DMS114 treated with DMSO at 0.1 percent for 48 hours (cell line): Measurements from ENCODE around the gene CERS5.
A peak's percentile ranks its signal among the peaks of the same experiment; 100 is the strongest.
"Not testable (repeated sequence)": the region's sequence is repeated elsewhere in the genome, so short reads cannot be mapped to it uniquely, and the experiment has no call there.

Source experiments
- DNase-seq: peaks from one replicate; lab custom pipeline; 2025; ENCODE audit not compliant: unreplicated experiment; lab: John Stamatoyannopoulos, UW

Gene CERS5

GRCh38 chr12:50103767-50104321 lies 63.3 kb downstream of the CERS5 start, which contains the start of gene GPD1:
Gene GPD1, plus strand, starts transcription at chr12:50104008. Its CDS starts 43 bp downstream, at chr12:50104051.
- DNase-seq: no peak

- no peak for DNase-seq
Observed at GRCh38 chr12:50103351-50103750, 63.8 kb downstream of the CERS5 start.

GRCh38 chr12:50102646-50103309 lies 64.4 kb downstream of the CERS5 start:
- DNase-seq: no peak

- no peak for DNase-seq
Observed at GRCh38 chr12:50102131-50102531, 65.0 kb downstream of the CERS5 start.

DNA sequence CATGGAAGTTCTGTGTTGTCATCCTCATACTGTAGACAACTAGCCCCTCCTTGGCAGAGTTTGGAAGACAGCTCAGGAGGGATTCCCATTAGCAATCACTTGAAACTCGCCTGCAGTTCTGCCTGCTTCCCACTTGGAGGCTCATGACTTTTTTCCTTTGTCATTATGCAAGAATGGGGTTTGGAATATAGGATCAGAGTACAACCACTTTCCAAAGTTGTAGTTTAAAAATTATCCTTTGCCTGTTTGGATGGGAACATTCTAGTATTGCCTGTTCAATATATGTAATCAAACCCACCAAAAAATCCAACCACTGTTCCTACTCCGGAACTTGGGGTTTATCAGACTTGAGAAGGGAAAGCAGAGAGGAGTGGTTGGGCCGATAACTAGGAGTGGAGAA lies 65.5 kb downstream of the CERS5 start:
- peak; percentile 67 for DNase-seq

DNA sequence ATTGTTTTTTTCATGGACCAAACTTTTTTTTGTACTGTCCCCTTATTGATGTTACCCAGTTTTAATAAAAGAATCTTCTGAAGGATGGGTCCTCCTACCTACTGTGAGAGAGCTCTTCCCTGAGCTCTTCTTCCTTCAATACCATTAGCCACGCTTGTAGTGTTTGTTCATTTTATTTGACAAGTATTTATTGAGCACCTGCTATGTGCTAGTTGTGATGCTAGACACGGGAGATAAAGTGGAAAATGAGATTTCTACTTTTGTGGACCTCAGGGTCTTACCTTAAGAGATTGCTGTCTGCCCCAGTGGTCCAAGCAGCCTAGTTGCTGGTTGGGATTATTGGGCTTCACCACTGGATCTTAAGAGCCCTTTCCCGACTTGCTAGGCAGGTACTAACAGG lies 66.6 kb downstream of the CERS5 start:
- DNase-seq: no peak

GRCh38 chr12:50099302-50100008 lies 67.7 kb downstream of the CERS5 start:
- no peak for DNase-seq

GRCh38 chr12:50097952-50098351 lies 69.2 kb downstream of the CERS5 start:
- no peak for DNase-seq

- DNase-seq: no peak
Observed at GRCh38 chr12:50090391-50090790, 76.8 kb downstream of the CERS5 start.

DNA sequence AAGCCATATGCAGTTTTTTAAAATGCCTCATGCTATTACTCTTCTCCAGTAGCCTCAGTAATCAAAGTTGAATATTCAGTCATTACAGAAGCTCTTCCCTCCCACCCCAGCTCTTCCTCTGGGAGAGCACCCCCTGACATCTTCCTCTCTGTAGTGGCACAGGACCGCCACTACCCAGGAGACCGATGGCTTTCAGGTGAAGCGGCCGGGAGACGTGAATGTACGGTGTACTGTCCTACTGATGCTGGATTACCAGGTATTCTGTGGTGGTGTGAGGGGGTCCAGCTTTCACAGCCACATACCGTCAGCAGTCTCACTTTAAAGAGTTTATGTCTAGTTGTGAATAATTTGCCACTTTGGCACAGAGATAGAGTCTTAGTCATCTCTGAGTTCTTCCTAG lies 77.4 kb downstream of the CERS5 start:
- no peak for DNase-seq

GRCh38 chr12:50088577-50089335 lies 78.4 kb downstream of the CERS5 start:
- DNase-seq: peak; percentile 33

DNA sequence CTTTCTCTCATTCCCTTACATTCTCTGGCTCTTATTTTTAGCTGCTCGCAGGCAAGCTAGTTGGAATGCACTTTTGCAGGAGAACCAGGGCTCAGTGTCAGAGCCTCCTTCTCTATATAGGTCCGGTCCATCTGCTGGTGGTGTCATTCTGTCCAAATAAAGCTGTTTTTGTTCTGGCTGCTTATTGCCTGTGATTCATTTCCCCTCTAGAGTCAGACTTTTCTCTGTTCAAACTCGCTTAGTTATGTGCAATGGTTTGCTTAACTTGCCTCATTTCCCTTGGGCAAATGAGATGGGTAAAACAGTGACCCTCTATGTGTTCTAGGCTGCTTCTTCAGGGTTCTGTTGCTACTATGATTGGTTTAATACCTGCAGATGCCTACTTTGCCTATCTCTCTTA lies 79.2 kb downstream of the CERS5 start:
- DNase-seq: no peak

DNA sequence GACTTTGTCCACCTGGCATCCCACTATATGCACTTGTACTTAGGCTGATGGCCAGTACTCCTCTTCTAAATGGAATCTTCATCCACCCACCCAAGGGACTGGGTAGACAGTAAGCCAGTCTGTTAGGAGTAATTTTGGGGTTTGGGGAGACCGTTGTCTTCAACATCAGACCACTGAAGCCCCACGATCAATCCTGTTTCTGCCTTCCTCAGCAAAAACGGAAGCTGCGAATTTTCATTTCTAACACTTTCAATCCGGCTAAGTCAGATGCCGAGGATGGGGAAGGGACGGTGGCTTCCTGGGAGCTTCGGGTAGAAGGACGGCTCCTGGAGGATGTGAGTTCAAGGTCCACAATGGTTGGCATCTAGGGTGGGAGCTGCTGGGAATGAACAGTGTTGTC lies 80.0 kb downstream of the CERS5 start:
- DNase-seq: no peak

GRCh38 chr12:50086148-50086547 lies 81.0 kb downstream of the CERS5 start:
- DNase-seq: no peak

- DNase-seq: no peak
Observed at GRCh38 chr12:50085615-50086072, 81.5 kb downstream of the CERS5 start.

GRCh38 chr12:50084775-50085614 lies 82.2 kb downstream of the CERS5 start, which contains the start of gene SMARCD1:
Gene SMARCD1, plus strand, starts transcription at chr12:50085342. Its CDS starts 28 bp downstream, at chr12:50085370.
- peak; percentile 91 for DNase-seq

DNA sequence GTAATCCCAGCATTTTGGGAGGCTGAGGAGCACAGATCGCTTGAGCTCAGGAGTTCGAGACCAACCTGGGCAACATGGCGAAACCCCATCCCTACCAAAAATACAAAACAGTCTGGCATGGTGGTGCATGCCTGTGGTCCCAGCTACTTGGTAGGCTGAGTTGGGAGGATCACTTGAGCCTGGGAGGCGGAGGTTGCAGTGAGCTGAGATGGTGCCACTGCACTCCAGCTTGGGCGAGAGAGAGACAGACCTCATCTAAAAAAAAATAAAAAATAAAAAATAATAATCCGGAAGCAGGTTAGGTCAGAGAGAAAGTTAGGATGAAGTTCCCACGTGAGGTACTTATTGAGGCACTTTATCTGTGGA lies 82.8 kb downstream of the CERS5 start:
- not testable (repeated sequence) for DNase-seq

GRCh38 chr12:50083301-50083700 lies 83.9 kb downstream of the CERS5 start:
- no peak for DNase-seq

- no peak for DNase-seq
Observed at GRCh38 chr12:50082644-50083043, 84.5 kb downstream of the CERS5 start.

DNA sequence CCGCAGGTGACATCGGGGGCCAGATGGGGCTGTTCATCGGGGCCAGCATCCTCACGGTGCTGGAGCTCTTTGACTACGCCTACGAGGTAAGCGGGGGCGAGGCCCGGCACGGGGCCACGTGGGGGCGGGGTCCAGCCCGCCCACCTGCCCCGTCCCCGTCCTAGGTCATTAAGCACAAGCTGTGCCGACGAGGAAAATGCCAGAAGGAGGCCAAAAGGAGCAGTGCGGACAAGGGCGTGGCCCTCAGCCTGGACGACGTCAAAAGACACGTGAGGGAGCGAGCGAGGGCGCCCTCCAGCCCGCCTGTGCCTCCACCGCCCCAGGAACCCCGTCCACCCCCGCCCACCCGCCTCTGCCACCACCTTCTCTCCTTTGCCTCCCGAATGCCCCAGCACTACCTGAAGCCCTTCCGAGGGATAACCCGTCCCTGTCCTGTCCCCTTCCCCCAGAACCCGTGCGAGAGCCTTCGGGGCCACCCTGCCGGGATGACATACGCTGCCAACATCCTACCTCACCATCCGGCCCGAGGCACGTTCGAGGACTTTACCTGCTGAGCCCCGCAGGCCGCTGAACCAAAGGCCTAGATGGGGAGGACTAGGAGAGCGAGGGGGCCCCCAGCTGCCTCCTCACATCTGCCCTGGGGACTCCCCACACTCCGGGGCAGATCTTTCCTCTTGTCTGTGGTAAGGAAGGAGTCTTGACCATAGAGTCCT lies 85.9 kb downstream of the CERS5 start:
- no peak for DNase-seq
